Keratinocyte (primary cell): Measurements from ENCODE around the gene PPP1R1C.

ENCODE experiments used
- EZH2 ChIP-seq: IDR thresholded peaks from one replicate; pipeline ENCODE4 v1.6.1; 2012; ENCODE audit warnings: inconsistent platforms, mild to moderate bottlenecking, low read length, moderate library complexity
- TF ChIP-seq, protein P1 (sequence below), 3 experiments: IDR thresholded peaks in 1 of 3; conservative IDR thresholded peaks in 1 of 3; optimal IDR thresholded peaks in 1 of 3; 2 replicates in 2 of 3; 3 replicates in 1 of 3; pipeline versions ENCODE3 to v1.5.1; 2011; ENCODE audit warnings: low read length in 3 of 3, mild to moderate bottlenecking in 3 of 3, moderate library complexity in 2 of 3, control low read depth in 1 of 3, inconsistent platforms in 1 of 3; ENCODE audit not compliant: insufficient read depth in 2 of 3; ENCODE audit errors: extremely low read depth in 1 of 3

DNA sequence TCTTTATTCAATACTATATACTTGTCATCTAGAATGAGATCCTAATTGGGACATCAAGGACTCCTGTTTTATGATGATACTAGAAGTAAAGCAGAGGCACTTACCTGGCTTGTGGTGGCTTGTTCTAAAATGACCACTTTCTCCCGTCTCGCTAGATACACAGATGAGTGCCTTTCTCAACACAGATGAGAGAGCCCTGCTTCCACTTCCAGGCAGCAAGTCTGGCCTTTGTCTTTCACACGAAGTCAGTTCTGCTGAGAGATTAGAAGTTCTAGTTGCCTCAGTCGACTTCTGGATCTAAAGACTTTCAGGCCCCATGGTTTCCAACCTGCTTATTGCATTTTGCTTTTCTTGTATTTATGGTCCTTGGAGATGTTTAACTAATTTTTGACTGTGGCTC lies 70.3 kb downstream of the PPP1R1C start:
- TF ChIP-seq EZH2: no peak
- TF ChIP-seq, protein P1, sequence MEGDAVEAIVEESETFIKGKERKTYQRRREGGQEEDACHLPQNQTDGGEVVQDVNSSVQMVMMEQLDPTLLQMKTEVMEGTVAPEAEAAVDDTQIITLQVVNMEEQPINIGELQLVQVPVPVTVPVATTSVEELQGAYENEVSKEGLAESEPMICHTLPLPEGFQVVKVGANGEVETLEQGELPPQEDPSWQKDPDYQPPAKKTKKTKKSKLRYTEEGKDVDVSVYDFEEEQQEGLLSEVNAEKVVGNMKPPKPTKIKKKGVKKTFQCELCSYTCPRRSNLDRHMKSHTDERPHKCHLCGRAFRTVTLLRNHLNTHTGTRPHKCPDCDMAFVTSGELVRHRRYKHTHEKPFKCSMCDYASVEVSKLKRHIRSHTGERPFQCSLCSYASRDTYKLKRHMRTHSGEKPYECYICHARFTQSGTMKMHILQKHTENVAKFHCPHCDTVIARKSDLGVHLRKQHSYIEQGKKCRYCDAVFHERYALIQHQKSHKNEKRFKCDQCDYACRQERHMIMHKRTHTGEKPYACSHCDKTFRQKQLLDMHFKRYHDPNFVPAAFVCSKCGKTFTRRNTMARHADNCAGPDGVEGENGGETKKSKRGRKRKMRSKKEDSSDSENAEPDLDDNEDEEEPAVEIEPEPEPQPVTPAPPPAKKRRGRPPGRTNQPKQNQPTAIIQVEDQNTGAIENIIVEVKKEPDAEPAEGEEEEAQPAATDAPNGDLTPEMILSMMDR (optimal IDR thresholded peaks at IDR 0.05 in 1 of 3, IDR thresholded peaks at IDR 0.05 in 1 of 3, conservative IDR thresholded peaks at IDR 0.05 in 1 of 3; ENCODE audit: extremely low read depth in 1 of 3, insufficient read depth in 2 of 3, low read length in 3 of 3): no peak
